GM12878 (cell line): ENCODE results near the gene CANX.
"Not testable (repeated sequence)": the region's sequence is repeated elsewhere in the genome, so short reads cannot be mapped to it uniquely, and the experiment has no call there.

Experiments
- CREM ChIP-seq: IDR thresholded peaks from 2 replicates; pipeline ENCODE4 v1.6.1; 2014; ENCODE audit warnings: antibody characterized with exemption, low read depth
- EGR1 ChIP-seq, 2 experiments: IDR thresholded peaks; 1 replicate in 1 of 2; 2 replicates in 1 of 2; pipeline ENCODE4 v1.6.1; 2011 to 2012; ENCODE audit warnings: low read depth in 2 of 2, low read length in 2 of 2, borderline replicate concordance in 1 of 2, mild to moderate bottlenecking in 1 of 2, moderate library complexity in 1 of 2
- HDAC6 ChIP-seq: fragments of 200-600 bp; sonication (generic); IDR thresholded peaks from one replicate; pipeline ENCODE4 v1.8.0; 2017; ENCODE audit warnings: antibody characterized with exemption; ENCODE audit not compliant: unreplicated experiment
- IRF3 ChIP-seq: fragments of 450-650 bp; IDR thresholded peaks from 2 replicates; pipeline ENCODE4 v1.6.1; 2014; ENCODE audit warnings: mild to moderate bottlenecking
- POLR2A ChIP-seq: IDR thresholded peaks from 2 replicates; pipeline ENCODE4 v1.6.1; 2011; ENCODE audit warnings: low read depth, mild to moderate bottlenecking, low read length
- RAD51 ChIP-seq: fragments of 450-650 bp; IDR thresholded peaks from 2 replicates; pipeline ENCODE4 v1.6.1; 2016; ENCODE audit warnings: moderate library complexity, mild to moderate bottlenecking, inconsistent platforms
- TARDBP ChIP-seq: IDR thresholded peaks from 2 replicates; pipeline ENCODE4 v1.6.1; 2016; ENCODE audit warnings: borderline replicate concordance
- TF ChIP-seq, protein P1 (sequence below), 3 experiments: IDR thresholded peaks in 2 of 3; conservative IDR thresholded peaks in 1 of 3; 2 replicates each; pipeline ENCODE4 v1.5.1; 2011; ENCODE audit warnings: low read depth in 3 of 3, low read length in 3 of 3, mild to moderate bottlenecking in 3 of 3, control low read depth in 2 of 3, moderate library complexity in 2 of 3, inconsistent platforms in 1 of 3, mixed read lengths in 1 of 3; ENCODE audit not compliant: control insufficient read depth in 2 of 3, insufficient read depth in 1 of 3; ENCODE audit errors: extremely low read depth in 1 of 3

- not testable (repeated sequence) for TF ChIP-seq CREM; POLR2A; RAD51; IRF3; EGR1 (IDR thresholded peaks at IDR 0.05; ENCODE audit: borderline replicate concordance in 1 of 2, low read depth in 2 of 2, low read length in 2 of 2); HDAC6; TARDBP
- TF ChIP-seq, protein P1, sequence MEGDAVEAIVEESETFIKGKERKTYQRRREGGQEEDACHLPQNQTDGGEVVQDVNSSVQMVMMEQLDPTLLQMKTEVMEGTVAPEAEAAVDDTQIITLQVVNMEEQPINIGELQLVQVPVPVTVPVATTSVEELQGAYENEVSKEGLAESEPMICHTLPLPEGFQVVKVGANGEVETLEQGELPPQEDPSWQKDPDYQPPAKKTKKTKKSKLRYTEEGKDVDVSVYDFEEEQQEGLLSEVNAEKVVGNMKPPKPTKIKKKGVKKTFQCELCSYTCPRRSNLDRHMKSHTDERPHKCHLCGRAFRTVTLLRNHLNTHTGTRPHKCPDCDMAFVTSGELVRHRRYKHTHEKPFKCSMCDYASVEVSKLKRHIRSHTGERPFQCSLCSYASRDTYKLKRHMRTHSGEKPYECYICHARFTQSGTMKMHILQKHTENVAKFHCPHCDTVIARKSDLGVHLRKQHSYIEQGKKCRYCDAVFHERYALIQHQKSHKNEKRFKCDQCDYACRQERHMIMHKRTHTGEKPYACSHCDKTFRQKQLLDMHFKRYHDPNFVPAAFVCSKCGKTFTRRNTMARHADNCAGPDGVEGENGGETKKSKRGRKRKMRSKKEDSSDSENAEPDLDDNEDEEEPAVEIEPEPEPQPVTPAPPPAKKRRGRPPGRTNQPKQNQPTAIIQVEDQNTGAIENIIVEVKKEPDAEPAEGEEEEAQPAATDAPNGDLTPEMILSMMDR (IDR thresholded peaks at IDR 0.05 in 2 of 3, conservative IDR thresholded peaks at IDR 0.05 in 1 of 3; ENCODE audit: control insufficient read depth in 2 of 3, extremely low read depth in 1 of 3, insufficient read depth in 1 of 3, low read depth in 3 of 3, low read length in 3 of 3): not testable (repeated sequence)
Measured at GRCh38 chr5:179657302-179658178, 41.2 kb upstream of the CANX start.
